HG02759 (cell line): ENCODE results near the gene OGN.

Experiments
- ATAC-seq: cut with Tn5 transposase; IDR thresholded peaks from one replicate; pipeline ENCODE4 v1.9.1; 2021; ENCODE audit warnings: mild to moderate bottlenecking, moderate library complexity; ENCODE audit not compliant: unreplicated experiment

The OGN gene

DNA sequence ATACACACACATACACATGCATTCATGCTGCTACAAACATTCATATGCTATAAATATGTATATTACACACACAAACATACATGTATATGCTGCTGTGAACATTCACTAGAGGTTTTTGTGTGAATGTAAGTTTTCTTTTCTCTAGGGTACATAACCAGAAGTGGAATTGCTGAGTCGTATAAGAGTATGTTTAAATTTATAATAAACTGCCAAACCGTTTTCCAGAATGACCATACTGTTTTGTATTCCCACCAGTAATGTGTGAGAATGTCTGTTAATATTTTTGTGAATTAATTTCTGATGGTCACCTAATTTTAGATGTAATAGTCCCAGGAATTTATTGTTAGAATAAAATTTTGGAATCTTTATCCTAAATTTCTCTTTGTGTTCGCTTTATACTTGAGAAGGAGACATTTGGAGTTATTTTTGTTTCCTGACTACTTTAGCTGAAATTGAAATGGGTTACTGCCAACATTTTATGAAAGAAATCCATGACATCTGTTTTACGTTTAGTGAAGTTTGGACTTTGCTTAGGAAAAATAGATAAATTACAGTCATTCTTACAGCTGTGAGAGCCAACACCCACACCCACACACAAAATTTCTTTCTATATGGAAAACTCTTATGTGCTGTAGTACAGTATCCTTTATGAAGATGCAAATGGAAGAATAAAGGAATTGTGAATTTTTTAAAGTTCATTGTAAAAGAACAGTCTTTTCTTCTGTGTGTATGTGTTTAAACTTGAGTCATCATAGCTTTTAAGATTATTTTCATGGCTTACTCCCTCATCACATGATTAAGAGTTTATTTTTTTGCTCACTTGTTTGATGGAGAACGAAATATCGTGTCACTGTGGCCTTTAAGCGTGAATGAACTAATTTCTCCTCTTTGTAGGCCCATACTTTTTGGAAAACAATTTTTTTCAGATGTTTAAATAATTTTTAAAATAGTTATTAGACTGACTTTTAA, 54.3 kb downstream of the OGN start:
- no peak for ATAC-seq

DNA sequence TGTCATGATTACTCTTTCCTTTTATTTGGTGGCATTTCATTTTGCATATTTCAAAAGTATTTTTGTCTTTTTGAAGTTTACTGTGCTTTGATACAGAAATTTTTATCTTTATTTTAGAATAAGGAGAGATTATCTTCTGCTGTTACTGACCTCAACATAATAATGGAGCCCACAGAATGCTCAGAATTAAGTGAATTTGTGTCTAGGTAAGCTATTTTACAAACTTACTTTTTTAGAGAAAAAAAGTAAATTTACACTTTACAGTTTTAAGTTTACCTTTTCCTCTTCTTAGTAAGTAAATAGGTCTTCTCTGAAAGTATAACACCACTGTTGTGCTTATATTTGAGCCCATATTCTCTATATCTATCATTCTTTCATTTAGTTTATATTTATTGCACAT, 58.8 kb downstream of the OGN start:
- no peak for ATAC-seq

DNA sequence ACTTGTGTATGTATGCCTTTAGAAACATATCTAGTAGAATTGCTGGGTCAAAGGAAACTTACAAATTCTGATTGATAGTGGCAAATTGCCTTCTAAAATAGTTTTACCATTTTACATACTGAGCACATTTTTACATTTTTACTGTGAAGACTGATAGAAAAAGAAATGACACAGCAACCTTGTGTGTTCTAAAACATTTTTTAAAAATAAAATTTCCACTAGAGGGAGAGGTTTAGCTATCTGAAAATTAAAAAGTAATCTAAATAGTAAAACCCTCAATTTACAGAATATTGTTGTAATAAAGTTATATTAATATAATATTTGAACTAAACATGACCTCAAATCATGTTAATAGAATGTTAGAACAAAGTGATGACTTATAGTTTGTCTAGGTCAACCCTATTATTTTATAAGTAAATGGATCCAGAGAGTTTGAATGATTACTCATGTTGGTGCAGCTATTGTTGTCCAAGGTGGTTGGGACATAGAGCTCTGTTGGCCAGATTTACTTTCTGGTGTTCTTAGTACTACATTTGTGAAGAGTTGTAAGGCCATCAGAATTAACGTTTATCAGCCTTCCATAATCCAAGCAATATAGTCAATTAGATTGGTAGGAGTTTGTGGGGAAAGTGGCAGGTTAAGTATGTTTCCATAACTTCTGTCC, 61.4 kb downstream of the OGN start:
- ATAC-seq: no peak

DNA sequence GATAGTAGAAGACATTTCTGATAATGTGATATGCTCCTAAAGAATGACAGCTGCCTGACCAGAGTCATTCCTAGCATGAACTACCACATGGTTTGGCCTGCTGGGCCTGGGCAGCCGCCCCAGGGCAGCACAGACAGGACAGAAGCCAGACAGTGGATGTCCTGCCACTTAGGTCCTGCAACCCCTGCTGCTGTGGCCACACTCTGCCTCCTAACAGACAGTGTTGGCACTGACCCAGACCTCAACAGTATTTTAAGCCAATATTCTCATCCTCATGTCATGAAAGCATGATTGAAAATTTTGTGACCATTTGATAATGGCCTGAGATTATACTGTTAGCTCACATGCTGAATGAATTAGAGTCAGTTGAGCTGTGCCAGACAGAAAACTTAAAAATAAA, 62.8 kb downstream of the OGN start:
- ATAC-seq: no peak

DNA sequence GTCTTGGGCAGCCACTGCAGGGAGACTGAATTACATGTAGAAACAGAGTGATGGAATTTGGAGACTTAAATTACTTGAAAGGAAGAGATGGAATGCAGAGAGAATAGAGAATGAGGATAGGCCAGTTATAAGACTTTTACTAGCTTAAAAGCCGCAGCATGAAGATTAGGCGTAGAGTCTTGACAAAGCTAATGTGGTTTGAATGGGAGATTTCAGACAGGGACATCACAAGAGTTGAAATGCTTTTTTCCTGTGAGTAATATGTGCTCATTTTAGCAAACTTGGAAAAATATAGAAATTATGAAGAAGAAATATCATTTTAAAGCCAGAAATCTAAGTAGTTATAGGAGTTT, 71.1 kb downstream of the OGN start:
- ATAC-seq: no peak
